Liver (tissue), 3 donors: ENCODE data around the gene MBD3L2.
"Not testable (repeated sequence)": the region's sequence is repeated elsewhere in the genome, so short reads cannot be mapped to it uniquely, and the experiment has no call there.

Experiments
- EGR1 ChIP-seq, 2 donors: IDR thresholded peaks; 2 replicates each; pipeline ENCODE4 v1.6.1; 2016 to 2018; ENCODE audit warnings: antibody characterized with exemption in 2 of 2, low read depth in 2 of 2
- FOXA1 ChIP-seq: IDR thresholded peaks from 2 replicates; pipeline ENCODE4 v1.6.1; 2016; ENCODE audit warnings: antibody characterized with exemption
- HNF4A ChIP-seq, 2 donors: conservative IDR thresholded peaks; 2 replicates each; pipeline ENCODE4 v1.6.1; 2016; ENCODE audit warnings: antibody characterized with exemption in 2 of 2, mild to moderate bottlenecking in 2 of 2
- JUND ChIP-seq, 2 donors: IDR thresholded peaks; 2 replicates each; pipeline ENCODE4 v1.6.1; 2016; ENCODE audit warnings: antibody characterized with exemption in 2 of 2
- TAF1 ChIP-seq: conservative IDR thresholded peaks from 2 replicates; pipeline ENCODE4 v1.6.1; 2016; ENCODE audit warnings: antibody characterized with exemption, mild to moderate bottlenecking
- YY1 ChIP-seq: IDR thresholded peaks from 2 replicates; pipeline ENCODE4 v1.6.1; 2016; ENCODE audit warnings: antibody characterized with exemption, mild to moderate bottlenecking
- TF ChIP-seq, protein P1 (sequence below): fragments of 150-350 bp; IDR thresholded peaks from 2 replicates; pipeline ENCODE4 v1.5.1; 2017; ENCODE audit warnings: improper control_type of control experiment, low read depth, low read length; ENCODE audit not compliant: missing input control
- TF ChIP-seq, protein P2 (sequence below): IDR thresholded peaks from 2 replicates; pipeline ENCODE4 v1.6.1; 2016; ENCODE audit warnings: antibody characterized with exemption
- TF ChIP-seq, protein P3 (sequence below): IDR thresholded peaks from 2 replicates; pipeline ENCODE4 v1.6.1; 2016; ENCODE audit warnings: antibody characterized with exemption, mild to moderate bottlenecking
- donor health status: healthy.
- donor health status: healthy.

DNA sequence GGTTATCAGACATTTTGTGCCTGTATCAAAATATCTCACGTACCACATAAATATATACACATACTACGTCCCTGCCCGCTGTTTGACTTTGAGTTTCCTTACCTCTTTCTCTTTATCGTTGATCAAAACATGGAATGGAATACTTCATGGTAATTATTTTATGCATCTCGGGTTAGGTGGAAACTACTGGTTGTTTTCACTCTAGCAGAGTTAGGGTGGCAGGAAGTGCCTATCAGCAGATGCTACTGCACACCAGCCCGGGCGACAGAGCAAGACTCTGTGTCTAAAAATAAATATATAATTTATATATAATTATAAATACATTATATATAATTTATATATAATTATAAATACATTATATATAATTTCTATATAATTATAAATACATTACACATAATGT is 3.8 kb downstream of the MBD3L2 start:
- TF ChIP-seq, protein P1, sequence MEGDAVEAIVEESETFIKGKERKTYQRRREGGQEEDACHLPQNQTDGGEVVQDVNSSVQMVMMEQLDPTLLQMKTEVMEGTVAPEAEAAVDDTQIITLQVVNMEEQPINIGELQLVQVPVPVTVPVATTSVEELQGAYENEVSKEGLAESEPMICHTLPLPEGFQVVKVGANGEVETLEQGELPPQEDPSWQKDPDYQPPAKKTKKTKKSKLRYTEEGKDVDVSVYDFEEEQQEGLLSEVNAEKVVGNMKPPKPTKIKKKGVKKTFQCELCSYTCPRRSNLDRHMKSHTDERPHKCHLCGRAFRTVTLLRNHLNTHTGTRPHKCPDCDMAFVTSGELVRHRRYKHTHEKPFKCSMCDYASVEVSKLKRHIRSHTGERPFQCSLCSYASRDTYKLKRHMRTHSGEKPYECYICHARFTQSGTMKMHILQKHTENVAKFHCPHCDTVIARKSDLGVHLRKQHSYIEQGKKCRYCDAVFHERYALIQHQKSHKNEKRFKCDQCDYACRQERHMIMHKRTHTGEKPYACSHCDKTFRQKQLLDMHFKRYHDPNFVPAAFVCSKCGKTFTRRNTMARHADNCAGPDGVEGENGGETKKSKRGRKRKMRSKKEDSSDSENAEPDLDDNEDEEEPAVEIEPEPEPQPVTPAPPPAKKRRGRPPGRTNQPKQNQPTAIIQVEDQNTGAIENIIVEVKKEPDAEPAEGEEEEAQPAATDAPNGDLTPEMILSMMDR, result not testable (repeated sequence)
- TF ChIP-seq EGR1 (IDR thresholded peaks at IDR 0.05; ENCODE audit: low read depth in 2 of 2); JUND (IDR thresholded peaks at IDR 0.05); YY1; FOXA1; TAF1; HNF4A (conservative IDR thresholded peaks at IDR 0.05): not testable (repeated sequence)
- TF ChIP-seq, protein P2, sequence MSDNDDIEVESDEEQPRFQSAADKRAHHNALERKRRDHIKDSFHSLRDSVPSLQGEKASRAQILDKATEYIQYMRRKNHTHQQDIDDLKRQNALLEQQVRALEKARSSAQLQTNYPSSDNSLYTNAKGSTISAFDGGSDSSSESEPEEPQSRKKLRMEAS, result not testable (repeated sequence)
- TF ChIP-seq, protein P3, sequence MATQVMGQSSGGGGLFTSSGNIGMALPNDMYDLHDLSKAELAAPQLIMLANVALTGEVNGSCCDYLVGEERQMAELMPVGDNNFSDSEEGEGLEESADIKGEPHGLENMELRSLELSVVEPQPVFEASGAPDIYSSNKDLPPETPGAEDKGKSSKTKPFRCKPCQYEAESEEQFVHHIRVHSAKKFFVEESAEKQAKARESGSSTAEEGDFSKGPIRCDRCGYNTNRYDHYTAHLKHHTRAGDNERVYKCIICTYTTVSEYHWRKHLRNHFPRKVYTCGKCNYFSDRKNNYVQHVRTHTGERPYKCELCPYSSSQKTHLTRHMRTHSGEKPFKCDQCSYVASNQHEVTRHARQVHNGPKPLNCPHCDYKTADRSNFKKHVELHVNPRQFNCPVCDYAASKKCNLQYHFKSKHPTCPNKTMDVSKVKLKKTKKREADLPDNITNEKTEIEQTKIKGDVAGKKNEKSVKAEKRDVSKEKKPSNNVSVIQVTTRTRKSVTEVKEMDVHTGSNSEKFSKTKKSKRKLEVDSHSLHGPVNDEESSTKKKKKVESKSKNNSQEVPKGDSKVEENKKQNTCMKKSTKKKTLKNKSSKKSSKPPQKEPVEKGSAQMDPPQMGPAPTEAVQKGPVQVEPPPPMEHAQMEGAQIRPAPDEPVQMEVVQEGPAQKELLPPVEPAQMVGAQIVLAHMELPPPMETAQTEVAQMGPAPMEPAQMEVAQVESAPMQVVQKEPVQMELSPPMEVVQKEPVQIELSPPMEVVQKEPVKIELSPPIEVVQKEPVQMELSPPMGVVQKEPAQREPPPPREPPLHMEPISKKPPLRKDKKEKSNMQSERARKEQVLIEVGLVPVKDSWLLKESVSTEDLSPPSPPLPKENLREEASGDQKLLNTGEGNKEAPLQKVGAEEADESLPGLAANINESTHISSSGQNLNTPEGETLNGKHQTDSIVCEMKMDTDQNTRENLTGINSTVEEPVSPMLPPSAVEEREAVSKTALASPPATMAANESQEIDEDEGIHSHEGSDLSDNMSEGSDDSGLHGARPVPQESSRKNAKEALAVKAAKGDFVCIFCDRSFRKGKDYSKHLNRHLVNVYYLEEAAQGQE, result not testable (repeated sequence)
